Activated naive CD8-positive, alpha-beta T cell treated with anti-CD3 and anti-CD28 coated beads, Interleukin-2, amount 50 U/mL, for 16 hours (primary cell): Measurements from ENCODE around the gene NPPB.
"Not testable (repeated sequence)": the region's sequence is repeated elsewhere in the genome, so short reads cannot be mapped to it uniquely, and the experiment has no call there.

Experiments
- DNase-seq: peaks from one replicate; pipeline ENCODE4 v3.0.0-alpha.2; 2020; ENCODE audit warnings: low read depth, low spot score

NPPB gene

DNA sequence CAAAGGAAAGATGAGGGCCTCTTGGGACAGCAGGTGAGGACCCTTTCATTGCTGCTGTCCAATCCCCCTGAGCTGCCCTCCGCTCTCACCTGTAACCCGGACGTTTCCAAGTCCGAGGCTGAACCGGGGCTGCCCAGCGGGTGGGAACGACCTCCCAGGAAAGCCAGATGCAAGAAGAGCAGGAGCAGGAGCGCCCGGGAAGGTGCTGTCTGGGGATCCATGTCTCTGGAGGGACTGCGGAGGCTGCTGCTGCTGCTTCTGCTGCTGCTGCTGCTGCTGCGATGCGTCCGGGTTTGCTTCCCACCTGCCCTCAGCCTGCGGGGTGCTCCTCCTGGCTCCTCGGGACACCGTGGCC is at the start of gene NPPB:
Gene NPPB (minus strand): TSS at position 333 of the 355 bp plus-strand sequence. CDS start 112 bp downstream, at position 221.
- DNase-seq: no peak

DNA sequence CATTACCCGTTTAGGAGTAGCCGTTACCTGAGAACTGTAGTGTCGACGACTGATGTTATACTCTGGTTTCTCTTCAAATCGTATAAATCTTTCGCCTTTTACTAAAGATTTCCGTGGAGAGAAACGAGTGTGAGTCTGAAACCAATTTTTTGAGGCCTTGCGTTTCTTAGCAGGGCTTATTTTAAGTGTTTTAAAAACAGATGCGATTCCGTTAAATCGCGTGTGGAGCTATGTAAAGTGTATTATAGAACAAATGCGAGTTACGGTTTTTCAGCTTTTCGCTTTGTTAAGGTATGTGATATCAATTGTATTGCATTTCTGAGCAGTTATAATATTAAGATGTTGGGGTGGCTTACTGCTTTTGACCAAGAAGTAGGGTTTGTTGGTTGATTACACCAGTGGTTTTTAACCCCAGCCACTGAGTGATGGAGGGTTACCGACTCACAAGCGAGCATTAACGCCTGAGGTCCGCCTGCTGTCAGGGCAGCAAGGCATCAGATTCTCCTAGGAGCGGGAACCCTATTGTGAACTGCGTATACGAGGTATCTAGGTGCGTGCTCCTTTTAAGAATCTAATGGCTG is 49.4 kb upstream of the NPPB start:
- DNase-seq: peak; percentile 50

DNA sequence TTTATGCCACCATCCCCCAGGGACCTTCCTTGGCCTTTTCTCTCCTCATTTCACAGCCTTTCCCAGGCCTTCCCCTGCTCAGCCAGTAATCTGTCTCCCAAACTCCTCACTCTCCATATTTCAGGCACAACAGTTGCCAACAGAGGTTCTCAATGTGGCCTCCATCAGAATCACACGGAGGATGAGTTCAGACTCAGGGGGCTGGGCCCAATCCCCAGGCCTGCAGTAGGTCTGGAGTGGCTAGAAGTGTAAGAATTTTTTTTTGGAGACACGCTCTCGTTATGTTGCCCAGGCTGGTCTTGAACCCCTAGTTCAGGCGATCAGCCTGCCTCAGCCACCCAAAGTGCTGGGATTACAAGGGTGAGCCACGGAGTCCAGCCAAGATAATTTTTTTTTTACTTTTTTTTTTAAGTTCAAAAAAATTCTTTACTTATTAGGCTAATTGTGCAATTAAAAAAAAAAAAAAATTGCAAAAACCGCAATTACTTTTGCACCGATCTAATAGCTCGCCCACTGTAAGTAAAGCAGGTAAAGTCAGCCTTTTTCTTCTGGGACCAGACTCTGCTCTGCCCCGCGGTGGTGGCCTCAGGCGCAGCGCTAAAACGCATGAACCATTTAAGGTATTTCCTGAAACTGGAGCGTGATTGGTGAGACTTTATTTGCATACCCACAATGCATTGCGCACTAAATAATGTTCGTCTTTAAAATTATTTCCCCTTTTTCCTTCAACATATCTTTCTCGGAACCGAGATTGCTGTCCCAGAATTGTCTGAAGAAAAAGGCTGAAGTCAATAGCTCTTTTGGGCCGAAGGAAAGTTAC is 48.7 kb upstream of the NPPB start:
- peak; percentile 69 for DNase-seq

DNA sequence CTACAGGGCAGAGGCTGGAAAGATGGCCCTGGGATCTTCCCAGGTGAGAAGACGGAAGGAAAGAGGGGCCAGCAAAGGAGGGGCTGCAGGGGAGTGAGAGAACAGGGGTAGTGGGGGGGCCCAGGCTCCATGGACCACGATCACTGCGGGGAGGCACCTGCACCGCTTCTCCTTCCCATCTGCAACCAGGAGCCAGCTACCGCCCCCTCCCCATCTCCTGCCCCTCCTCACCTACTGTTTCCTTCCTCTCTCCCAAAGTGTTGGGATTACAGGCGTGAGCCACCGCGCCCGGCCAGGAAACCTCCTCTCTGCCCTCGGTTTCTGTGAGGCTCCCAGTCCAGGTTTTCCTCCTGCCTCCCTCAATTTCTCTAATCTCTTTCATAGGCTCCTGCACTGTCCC is 48.1 kb upstream of the NPPB start:
- DNase-seq: no peak

GRCh38 chr1:11904978-11905377 is 46.2 kb upstream of the NPPB start:
- no peak for DNase-seq

DNA sequence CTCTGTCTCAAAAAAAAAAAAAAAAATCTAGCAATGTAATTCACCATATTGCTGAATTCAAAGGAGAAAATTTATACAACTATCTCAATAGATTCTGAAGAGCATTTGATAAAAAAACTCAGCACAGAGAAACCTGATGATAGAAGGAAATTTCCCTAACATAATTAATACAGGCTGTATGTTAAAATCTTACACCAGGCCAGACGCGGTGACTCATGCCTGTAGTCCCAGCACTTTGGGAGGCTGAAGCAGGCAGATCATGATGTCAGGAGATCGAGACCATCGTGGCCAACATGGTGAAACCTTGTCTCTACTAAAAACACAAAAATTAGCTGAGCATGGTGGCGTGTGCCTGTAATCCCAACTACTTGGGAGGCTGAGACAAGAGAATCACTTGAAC is 45.4 kb upstream of the NPPB start:
- DNase-seq: not testable (repeated sequence)

DNA sequence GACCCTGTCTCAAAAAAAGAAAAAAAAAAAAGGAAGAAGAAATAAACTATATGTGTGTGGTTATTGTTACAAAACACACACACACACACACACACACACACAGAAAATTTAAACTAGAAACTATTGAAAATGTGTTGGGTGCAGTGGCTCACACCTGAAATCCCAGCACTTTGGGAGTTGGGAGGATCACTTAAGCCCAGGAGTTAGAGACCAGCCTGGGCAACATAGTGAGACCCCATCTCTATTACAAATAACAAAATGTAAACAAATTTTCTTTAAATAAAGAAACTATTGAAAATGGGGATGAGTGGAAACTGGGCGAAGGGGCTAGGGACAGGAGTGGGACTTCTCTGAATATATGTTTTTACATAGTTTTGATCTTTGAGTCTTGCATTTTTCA is 44.5 kb upstream of the NPPB start:
- DNase-seq: no peak

DNA sequence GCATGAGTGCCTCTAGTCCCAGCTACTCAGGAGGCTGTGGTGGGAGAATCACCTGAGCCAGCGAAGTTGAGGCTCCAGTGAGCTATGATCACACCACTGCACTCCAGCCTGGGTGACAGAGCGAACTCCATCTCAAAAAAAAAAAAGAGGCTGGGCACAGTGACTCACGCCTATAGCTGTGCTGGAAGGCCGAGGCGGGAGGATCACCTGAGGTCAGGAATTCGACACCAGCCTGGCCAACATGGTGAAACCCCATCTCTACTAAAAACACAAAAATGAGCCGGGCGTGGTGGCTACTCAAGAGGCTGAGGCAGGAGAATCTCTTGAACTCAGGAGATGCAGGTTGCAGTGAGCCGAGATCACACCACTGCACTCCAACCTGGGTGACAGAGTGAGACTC is 42.7 kb upstream of the NPPB start:
- DNase-seq: not testable (repeated sequence)

DNA sequence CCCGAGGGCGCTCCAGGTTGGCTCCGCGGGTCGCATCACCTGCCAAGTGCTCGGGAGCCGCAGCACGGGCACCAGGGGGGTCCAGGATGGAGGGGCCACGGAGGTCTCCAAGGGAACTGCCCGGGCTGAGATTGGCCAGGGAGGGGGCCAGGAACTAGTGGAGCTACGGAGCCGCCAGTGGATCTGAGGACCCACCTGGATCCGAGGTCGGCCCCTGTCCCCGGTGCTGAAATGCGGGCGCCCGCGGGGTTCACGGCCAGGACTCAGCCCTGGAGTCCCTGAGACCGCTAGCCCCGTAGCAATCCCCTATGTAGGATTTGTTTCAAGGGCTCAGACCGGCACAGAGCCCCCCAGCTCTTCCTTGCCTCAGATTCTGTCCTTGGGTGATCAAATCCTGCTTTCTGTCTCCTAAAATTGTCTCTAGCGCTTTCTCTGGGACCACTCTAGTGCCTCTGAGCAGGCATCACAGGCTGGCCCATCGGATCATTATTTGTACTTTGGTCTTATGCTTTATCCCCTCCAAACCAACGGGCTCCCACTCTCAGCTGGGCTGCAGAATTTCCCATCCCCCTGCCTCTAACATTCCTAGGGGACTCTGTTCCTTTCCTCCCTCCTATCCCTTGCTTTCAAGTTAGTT is 40.2 kb upstream of the NPPB start:
- no peak for DNase-seq

GRCh38 chr1:11898086-11898785 is 39.5 kb upstream of the NPPB start:
- no peak for DNase-seq

DNA sequence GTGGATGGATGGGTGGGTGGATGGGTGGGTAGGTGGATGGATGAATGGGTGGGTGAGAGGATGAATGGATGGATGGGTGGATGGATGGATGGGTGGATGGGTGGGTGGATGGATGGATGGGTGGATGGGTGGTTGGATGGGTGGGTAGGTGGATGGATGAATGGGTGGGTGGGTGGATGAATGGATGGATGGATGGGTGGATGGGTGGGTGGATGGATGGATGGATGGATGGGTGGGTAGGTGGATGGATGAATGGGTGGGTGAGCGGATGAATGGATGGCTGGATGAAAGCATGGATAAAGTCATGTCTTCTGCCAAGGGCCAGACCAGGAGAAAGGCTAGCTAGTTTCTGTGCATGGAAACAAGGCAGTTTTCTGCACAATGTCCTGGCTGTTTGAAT is 35.8 kb upstream of the NPPB start:
- not testable (repeated sequence) for DNase-seq

DNA sequence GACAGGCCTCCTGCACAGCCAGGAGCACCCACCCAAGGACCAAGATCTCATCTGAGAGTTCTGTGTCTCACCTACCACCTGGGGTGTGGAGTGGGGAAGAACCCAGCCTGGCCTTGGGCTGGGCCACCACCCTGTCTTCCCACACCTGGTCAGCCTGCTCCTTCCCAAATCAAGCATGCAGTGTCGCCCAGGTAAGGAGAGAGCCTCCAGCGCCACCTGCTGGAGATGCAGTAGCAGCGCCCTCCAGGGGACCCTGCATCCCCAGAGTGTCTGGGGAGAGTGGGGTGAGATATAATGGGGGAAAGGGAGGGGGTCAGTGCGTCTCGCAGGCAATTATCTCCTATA is 35.1 kb upstream of the NPPB start:
- DNase-seq: peak; percentile 38

DNA sequence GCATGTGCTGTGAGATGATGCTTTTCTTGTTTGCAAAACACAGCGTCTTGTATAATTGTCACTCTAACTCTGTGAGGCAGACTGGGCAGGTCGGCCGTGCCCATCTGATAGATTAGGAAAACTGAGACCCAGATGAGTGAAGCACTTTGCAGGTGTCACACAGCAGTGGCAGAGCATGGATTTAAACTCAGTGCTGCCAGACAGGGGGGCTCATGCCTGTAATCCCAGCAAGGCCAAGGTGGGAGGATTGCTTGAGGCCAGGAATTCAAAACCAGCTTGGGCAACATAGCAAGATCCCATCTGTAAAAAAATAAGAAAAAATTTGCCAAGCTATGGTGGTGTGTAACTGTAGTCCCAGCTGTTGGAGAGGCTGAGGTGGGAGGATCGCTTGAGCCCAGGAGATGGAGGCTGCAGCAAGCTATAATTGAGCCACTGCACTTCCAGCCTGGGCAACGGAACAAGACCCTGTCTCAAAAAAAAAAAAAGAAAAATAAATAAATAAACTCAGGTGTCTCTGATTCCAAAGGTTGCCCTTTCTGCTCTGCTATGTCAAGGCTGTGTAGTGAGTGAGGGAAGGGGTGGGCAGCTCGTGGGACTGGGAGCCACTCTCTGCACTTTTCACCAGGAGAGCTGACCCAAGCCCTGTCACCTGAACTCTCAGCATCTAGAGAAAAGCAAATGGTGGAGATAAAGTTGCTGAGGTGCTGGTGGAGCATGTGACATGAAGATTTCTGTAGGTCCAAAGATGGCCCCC is 32.9 kb upstream of the NPPB start:
- DNase-seq: no peak

DNA sequence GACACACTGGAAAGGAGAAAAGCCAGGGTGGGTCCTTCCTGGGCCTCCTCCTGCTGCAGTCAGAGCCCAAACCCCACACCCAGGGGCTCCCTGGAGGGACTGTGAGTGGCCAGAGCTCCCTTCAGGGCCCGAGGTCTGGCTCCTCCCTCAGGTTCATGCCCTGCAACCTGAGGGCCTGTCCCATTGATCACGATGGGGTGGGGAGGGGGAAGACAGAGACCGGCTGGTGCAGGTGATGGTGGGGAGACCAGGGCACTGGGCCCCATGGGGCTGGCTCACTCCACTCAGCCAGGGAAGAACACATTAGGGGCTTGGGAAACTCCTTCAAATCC is 30.1 kb upstream of the NPPB start:
- DNase-seq: no peak

GRCh38 chr1:11888206-11888876 is 29.6 kb upstream of the NPPB start:
- no peak for DNase-seq

- no peak for DNase-seq
Observed at GRCh38 chr1:11887666-11888007, 28.9 kb upstream of the NPPB start.

GRCh38 chr1:11886986-11887665 is 28.4 kb upstream of the NPPB start:
- no peak for DNase-seq

DNA sequence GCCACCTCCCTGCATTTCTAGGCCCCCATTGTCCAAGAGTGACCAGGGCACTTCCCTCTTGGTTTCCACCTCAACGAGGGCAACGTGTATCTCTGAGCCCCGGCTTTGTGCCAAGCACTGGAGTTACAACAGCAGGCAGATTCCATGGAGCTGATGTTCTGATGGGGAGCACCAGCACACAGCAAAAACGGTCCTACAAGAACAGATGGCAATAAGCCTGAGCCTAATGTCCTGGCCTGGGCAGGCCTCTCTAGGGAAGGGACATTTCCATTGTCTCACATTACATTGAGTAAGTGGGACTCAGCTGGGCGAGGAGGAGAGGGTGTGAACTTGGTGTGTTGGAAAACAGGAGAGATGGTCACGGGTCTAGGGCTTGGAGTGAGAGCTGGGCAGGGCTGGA is 27.2 kb upstream of the NPPB start:
- no peak for DNase-seq

DNA sequence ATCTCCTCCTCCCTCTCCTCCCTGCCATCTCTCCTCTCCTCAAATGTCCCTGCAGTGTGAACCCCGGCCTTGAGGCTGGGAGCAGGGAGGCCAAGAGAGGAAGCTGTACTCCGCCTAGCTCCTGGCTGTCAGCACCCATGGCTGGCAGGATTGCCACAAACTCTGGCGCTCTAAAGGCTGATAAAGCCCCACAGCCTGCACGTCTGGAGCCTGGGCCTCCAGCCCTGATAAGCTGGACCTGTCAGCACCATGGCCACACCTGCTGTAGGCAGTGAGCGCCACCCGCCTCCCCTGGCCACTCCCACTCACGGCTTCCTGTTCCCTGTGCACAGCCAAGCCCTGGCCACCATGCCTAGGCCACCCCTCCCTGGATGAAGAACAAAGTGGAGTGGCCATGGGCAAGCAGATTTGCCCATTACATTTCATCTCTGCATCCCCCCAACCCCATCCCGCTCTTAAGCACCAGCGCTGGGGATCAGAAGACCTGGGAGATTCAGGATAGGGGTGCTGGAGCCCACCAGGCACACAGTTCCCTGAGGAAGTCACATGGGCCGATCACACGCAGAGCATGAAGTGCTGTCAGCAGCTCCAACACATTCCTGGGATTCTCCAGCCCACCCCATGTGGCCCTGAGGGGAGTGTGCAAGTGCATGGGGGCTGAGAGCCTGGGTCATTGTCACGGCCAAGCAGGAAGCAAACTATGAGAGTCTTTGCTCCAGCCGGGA is 24.2 kb upstream of the NPPB start:
- no peak for DNase-seq

DNA sequence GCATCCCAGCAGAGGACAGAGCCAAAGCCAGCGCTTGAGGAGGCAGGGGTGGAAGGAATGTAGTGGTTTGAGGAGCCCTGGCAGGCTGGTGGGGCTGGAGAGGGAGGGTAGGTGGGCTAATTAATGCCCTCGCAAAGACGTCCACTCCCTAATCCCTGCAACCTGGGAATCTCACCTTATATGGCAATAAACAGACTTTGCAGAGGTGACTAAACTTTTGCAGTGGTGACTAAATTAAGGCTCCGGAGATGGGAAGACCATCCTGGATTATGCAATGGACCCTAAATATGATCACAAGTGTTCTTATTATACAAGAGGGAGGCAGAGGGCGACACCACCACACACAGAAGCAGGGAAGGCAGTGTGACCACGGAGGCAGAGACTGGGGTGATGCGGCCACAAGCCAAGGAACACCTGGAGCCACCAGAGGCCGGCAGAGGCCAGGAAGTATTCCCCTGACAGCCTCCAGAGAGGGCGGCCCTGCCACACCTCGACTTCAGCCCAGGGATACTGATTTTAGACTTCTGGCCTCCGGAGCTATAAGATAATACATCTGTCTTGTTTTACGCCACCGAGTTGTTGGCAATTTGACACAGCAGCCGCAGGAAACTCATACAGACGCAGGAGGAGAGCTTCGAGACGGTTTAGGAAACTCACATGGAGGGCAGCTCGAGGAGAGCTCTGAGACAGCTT is 23.1 kb upstream of the NPPB start:
- DNase-seq: no peak
